ENCODE results near the gene STK32C.
"Not testable (repeated sequence)": the region's sequence is repeated elsewhere in the genome, so short reads cannot be mapped to it uniquely, and the experiment has no call there.

The STK32C gene

GRCh38 chr10:132300582-132300981, 7.2 kb downstream of the STK32C start:
- DNase-seq = no peak

DNA sequence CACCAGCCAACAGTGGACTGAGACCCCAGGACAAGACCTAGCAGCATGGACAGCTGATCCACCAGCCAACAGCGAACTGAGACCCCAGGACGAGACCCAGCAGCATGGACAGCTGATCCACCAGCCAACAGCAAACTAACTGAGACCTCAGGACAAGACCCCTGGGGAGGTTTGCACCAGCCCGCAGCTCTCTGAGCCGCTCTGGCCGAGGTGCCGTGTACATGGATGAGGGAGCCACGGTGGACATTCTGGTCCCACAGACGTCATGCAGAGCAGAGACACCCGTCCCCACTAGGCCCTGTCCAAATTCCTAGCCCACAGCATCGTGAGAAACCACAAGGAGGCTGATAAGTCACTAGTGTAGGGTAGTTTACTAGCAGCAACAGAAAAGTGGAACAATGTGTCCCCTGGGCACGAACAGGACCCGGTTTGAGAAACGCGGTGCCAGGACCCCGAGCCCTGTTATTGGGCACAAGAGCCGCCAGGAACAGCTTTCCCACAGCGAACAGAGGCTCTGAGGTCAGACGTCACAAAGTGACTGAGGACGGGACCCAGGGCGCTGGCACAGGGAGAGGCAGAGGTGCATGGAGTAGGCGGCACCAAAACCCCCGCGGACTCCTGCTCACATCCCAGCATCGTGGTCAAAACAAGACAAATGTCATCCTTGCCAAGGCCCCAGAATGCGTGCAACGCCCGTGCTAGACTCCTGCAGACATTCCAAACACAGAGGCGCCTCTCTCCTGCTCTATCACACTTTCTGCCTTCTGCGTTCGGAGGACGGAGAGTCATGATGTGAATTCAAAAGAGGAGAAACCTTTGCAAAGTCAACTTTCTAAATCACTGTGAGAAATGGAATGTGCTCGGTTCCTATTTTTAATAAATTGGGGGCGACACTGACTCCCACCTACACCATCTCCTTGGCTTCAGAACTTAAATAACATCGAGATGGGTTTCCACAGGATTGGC, 8.1 kb downstream of the STK32C start:
- DNase-seq = no peak

DNA sequence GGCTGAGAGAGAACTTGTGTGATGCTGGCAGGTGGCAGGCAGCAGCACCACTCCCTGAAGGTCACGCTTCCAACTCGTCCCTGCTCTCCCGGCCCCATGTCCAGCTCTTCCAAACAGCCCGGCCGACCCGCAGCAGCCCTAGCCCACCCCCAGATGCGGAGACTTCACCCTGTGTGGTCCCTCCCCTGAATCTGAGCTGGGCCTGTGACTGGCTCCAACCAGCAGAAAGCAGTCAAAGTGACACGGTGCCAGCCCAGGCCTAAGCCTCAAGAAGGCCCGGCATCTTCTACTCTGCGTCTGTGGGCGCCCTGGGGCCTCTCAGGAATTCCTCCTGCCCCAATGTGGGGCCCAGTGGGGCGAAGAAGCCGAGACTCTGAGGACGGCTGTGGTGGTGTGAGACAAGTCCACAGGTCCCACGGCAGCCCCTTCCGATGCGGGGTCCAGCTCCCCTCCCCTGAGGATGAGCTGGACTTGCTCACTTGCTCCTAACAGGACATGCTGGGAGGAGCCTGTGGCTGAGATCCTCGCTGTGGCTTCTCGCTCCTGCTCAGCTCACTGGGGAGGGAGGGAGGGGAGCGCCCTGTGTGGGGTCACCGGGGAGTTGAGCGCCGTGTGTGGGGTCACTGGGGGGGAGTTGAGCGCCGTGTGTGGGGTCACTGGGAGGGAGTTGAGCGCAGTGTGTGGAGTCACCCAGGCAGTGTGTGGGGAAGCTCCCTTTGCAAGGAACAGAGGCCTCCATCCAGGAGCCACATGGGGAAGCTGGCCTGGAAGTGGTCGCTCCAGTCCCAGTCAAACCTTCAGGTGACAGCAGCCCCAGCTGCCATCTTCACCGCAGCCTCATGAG, 9.5 kb downstream of the STK32C start:
- DNase-seq = no peak

GRCh38 chr10:132297526-132297925, 10.2 kb downstream of the STK32C start:
- DNase-seq = no peak

DNA sequence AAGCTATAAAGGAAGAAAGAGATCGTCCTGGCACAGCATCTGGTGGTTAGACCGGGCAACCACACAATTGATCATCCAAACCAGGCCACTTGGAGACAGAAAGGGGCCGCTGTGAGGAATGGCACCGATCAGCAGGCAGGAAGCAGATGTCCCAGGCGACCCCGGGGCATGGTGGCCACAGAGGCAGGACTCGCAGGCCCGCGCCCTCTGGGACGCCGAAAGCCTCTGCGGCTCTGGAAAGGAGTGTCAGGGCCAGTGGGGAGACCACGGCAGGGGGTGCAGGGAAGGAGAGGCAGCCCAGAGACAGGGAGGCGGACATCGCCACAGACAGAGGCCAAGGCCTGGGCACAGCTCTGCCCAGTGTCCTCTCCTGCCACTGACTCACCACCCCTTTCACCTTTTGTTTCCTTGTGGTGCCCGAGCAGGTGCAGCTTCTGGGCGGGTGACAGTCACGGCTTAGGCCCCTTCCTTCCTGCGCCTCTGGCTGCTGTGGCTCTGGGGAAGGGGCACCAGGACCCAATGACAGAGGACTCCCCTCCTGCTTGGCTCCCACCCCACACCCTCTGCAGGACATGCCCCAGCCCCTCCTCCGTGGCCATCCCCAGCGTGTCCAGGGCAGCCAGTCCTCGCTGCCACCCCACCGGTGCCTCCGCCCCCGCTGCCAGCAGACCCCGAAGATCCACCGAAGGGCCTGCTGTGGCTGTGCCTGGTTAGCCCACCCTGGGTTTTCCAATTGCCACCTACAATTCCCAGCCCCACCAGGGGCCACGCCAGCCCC, 10.9 kb downstream of the STK32C start:
- DNase-seq = no peak

DNA sequence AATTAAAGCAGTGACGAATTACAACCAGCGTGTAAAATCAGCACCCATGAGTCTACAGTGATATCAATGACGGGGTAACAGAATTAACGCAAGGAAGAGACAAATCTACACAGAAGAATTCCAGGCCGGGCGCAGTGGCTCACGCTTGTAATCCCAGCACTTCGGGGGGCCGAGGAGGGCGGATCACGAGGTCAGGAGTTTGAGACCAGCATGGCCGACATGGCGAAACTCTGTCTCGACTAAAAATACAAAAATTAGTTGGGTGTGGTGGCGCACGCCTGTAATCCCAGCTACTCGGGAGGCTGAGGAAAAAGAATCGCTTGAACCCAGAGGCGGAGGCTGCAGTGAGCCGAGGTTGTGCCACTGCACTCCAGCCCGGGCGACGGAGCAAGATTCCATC, 12.3 kb downstream of the STK32C start:
- not testable (repeated sequence) for DNase-seq

GRCh38 chr10:132294561-132295318, 13.0 kb downstream of the STK32C start:
- no peak for DNase-seq

DNA sequence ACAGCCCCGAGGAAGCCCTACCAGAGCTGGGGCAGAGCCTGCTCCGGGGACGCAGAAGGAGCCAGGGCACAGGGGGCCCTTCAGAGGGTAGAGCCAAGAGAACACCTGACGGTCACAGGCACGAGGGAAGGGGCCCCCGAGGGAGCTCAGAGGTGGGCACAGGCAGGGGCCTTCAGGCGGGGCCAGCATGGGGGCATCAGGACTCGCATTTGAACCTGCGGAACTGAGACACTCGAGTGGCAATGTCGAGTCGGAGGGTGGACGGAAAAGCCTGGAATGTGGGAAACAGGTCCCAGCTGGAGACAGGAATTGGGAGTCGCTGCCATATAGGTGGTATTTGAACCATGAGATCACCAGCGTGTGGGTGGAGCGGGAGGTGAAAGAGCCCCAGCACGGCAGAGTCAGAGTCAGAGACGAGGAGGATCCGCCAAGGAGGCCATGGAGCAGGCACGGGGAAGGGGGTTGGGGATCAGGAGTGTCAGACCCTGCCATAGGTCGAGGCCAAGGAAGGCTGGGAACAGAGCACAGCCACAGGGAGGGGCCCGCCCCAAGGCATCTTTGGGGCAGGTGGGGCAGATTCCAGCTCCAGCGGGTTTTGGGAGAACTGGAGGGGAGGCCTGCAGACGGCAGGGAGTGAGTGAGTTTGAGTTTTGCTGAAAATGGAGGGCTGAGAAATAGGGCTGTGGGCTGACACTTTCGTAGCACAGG, 13.8 kb downstream of the STK32C start:
- DNase-seq = no peak

DNA sequence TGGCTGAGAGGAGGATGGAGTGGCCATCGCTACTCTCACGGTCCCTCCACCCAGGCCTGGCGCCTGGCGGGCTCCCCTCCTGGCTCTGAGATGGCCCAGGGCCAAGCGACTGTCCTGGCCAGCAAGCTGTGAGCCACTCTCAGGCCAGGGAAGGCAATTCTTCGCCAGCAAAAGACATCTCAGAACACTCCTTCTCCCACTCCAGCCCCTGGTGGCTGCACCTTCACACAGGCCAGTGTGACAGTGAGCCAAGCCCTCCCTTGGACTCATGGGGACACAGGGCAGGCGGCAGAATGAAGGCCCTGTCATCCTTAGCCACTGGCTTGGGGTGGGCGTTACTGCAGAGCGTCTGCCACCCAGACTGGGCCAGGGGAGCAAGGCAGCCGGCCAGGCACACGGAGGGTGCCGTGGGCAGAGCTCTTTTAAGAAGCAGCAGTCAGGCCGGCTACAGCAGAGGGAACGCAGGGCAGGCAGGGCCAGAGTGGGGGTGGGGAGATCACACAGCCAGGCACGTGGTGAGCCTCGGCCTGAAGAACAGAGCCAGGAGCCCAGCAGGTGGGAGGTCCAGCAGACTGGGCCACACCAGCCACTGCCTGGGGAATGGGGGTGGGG, 14.4 kb downstream of the STK32C start:
- DNase-seq = no peak

GRCh38 chr10:132292287-132293200, 15.2 kb downstream of the STK32C start:
- DNase-seq = no peak

- no peak for DNase-seq
These were observed 15.9 kb downstream of the STK32C start for GRCh38 chr10:132291826-132292225.

DNA sequence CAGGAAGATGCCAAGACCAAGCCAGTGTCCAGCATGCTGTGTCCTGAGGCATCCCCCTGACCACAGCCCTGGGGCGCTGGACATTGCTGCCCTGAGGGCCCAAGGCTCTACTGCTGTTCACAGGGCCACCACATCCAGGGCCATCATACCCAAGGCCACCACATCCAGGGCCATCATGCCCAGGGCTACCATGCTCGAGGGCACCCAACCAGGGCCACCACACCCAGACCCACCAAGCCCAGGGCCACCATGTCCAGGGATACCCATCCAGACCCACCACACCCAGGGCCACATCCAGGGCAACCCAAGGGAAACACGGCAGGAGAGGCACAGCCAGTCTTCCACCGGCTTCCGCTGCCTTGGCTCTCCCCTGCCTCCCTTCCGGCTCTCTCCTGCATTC, 17.1 kb downstream of the STK32C start:
- no peak for DNase-seq

DNA sequence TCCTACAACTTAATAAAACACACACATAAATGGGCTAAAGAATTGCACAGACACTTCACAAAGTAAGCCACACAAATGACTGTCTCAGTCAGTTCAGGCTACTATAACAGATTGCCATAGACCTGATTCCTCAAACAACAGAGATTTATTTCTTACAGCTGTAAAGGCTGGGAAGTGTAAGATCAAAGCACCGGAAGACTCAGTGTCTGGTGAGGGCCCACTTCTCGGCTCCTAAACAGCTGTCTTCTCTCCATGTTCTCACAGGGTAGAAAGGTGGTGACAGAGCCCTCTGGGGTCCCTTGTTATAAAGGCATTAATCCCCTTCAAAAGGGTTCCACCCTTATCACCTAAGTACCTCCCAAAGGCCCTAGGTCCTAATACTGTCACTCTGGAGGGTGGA, 18.3 kb downstream of the STK32C start:
- no peak for DNase-seq

DNA sequence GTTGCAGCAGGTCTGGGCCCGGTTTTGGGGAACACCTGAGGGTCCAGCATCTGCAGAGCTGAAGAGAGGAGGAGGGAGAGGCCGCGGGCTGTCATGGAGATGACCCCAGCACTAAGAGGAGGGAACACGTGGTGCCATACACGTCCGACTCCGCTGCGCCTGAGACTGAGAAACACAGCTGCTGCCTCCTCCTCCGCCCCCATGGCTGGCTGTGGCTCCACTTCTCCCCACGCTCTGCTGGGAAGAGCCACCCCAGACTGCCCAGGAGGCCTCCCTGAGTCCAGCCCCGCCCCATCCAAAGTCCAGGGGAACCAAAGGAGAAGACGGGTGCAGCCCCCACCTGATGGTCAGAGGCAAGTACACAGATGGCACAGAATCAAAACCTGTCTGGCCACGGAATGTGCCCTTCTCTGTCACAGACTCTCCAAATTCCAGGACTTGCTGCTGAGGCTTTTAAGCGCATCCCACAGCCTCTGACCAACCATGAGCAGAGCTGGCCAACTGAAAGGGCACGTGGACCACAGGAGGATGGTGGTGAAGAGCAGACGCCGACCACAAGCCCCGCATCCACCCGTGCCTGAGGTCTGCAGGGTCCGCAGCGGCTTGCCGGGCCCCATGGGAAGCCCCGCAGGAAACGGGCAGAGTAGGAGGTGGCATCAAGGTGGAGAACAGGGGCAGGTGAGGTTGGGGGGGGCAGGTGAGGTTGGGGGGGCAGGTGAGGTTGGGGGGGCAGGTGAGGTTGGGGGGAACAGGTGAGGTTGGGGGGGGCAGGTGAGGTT, 24.0 kb downstream of the STK32C start:
- DNase-seq = no peak

- DNase-seq = no peak
These were observed 24.8 kb downstream of the STK32C start for GRCh38 chr10:132282667-132283603.

DNA sequence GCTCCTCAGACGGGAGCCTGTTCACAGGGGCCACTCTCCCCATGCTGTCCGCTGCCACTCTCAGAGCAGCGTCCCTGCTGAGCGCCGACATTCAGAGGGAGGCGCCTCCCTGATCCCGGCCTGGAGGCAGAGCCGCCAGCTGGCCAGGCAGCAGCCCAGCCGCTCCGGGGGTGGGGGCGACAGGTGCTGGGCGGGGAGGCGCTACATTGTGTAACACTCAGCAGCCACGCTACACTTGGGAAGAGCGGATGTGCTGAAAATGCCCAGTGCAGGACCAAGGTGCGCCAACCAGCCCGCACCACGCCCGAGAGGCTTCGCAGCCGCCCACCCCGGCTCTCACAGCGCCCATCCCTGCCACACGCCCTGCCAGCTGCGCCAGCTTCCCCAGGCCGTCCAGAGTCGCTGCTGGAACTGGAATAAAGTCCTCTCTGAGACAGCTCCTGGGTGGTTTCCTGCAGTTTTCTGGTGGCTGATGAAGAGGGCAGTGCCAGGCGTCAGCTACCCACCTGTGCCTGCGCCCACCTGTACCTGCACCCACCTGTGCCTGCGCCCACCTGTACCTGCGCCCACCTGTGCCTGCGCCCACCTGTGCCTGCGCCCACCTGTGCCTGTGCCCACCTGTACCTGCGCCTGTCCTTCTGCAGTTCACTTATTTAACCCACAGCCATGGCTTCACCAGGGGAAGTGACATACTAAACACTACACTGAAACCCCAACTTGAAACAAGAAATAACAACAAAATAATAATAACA, 25.7 kb downstream of the STK32C start:
- DNase-seq = no peak

DNA sequence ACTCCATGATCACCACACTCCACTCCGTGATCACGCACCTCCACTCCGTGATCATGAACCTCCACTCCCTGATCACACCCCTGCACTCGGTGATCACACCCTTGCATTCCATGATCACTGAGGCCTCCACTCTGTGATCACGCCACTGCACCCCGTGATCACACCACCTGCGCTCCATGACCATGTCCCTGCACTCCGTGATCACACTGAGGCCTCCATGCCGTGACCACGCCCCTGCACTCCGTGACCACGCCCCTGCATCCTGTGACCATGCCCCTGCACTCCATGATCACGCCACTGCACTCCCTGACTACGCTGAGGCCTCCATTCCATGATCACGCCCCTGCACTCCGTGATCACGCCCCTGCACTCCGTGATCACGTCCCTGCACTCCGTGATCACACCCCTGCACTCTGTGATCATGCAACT, 27.1 kb downstream of the STK32C start:
- DNase-seq = no peak
